DND-41 (cell line): ENCODE measurements around the gene NPPA.

ENCODE experiments used
- CTCF ChIP-seq: IDR thresholded peaks from 2 replicates; pipeline ENCODE4 v1.5.1; 2012; ENCODE audit warnings: borderline replicate concordance, low read length, moderate library complexity, mild to moderate bottlenecking; ENCODE audit not compliant: poor library complexity, severe bottlenecking; ENCODE audit errors: extremely low read depth
- EZH2 ChIP-seq: IDR thresholded peaks from 3 replicates; pipeline ENCODE4 v1.6.1; 2012; ENCODE audit warnings: borderline replicate concordance, low read depth, mild to moderate bottlenecking, moderate library complexity, low read length, inconsistent platforms; ENCODE audit not compliant: severe bottlenecking

- no peak for TF ChIP-seq CTCF
- no peak for TF ChIP-seq EZH2
Observed at GRCh38 chr1:11833900-11834299, 13.7 kb downstream of the NPPA start.
